Forelimb muscle (tissue), 1 donor: ENCODE results near the gene PRSS53. TPM values are rescaled to one million over a fixed set of nuclear protein-coding genes. Genes with fewer than 3 reads are reported as not detected.

Experiments
- DNase-seq: peaks from one replicate; pipeline ENCODE4 v3.0.0-alpha.2; 2013; ENCODE audit warnings: low read depth
- polyA plus RNA-seq: library from polyadenylated mRNA; unstranded; fragments of 120-200 nt; gene quantifications from one replicate; pipeline ENCODE4 v1.2.1, GENCODE V29; 2013; ENCODE audit not compliant: insufficient read length

The PRSS53 gene
- polyA plus RNA-seq, 1 donor = 4.9 TPM

DNA sequence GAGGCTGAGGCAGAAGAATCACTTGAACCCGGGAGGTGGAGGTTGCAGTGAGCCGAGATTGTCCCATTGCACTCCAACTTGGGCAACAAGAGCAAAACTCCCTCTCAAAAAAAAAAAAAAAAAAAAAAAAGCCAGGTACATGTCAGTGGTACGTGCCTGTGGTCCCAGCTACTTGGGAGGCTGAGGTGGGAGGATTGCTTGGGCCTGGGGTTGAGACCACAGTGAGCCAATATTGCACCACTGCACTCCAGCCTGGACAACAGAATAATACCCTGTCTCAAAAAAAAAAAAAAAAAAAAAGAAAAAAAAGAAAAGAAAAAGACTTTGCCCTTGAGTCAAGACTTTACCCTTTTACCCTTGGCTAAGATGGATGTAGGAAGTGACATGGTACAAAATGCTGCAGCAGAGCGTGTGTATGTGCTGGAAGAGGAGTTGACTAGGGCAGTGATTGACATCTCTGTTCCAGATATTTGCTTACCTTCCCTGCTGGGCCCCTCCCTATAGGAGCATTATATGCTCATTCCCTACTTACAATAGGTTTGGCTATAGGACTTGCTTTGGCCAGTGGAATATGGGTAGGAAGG is 44.8 kb downstream of the PRSS53 start:
- no peak for DNase-seq

DNA sequence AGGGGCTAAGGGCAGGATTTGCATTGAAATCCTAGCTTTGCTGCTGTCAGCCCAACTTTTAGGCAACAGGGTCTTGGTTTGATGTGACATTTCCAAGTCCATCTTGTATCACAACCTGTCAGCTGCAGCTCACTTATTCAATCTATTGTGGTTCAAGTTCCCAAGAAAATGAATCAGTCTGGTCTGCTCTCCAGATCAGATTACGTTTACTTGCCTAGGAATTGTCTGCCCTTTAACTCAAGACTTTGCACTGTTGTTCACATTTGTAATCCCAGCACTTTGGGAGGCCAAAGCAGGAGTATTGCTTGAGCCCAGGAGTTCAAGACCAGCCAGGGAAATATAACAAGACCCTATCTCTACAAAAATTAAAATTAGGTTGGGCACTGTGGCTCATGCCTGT is 45.4 kb downstream of the PRSS53 start:
- DNase-seq = no peak

DNA sequence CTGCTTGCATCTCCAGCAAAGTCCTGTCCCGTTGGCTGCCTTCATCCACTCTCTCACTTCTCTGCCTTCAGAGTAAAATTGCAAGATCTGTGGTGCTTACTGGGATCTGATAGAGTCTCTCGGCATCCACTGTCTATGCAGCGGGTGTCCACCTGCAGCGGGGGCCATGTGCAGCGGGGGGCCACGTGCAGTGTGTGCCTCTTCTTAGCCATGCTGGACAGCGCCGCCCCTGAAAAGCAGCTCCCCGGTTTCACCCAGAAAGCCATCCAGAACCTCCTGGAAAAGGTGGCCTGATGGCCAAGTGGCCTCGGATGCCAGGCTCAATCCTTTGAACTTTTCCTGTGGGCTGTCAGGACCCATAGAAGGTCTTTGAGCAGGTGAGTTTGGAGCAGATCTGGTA is 45.9 kb downstream of the PRSS53 start:
- no peak for DNase-seq

DNA sequence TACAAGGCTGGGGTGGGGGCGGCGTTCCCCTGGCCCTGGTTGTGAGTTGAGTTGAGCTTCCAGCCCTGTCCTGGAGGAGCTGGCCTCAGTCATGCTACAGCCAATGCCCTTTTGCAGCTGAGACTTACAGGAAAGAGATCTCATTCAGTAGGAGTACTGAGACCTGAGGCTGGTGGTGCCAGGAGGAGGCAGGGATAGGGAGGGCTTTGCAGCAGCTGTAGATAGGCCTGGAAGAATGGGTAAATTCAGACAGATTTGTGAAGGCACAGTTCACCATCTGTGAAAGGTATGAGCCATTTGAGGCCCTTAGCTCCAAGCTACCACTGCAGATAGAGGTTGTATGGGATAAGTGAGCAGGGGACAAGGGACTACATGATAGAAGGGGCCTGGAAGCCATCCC is 49.8 kb downstream of the PRSS53 start:
- no peak for DNase-seq

DNA sequence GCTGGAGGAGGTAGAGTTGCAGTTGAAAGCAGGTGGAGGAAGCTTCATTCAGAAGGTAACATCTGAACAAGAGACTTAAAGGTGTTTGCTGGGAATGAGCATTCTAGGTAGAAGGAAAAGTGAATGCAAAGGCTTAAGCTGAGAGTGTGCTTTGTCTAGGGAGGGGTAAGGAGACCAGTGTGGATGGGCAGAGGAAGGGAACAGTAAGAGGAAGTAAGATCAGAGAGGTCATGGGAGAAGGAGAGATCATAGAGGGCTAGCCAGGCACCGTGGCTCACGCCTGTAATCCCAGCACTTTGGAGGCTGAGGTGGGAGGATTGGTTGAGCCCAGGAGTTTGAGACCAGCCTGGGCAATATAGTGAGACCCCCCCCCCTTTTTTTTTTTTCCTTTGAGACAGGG is 52.1 kb downstream of the PRSS53 start:
- DNase-seq = no peak

DNA sequence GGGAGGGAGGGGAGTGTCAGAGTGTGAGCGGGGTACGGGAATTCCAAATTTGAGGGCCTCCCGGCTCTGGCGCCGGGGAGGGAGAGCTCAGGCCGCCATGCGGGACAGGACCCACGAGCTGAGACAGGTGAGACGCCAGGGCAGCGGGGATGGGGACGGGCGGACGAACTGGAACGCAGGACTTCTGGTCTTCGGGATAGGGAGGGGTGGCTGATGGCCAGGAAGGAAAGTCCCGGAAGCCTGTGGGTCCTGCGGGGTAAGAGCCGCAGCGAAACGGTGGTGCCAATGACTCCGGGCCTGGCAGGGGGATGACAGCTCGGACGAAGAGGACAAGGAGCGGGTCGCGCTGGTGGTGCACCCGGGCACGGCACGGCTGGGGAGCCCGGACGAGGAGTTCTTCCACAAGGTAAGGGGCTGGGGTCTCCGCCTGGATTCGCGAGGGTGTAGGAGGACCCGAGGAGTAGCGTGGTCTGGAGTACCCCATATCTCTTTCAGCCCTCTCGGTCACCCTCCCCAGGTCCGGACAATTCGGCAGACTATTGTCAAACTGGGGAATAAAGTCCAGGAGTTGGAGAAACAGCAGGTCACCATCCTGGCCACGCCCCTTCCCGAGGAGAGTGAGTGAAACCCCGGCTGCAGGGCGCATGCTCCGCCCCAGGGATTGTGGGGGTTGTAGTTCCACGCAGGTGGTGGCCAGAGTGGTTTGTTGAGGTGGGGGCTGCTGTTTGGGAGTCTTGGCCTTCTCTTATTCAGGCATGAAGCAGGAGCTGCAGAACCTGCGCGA is 54.8 kb downstream of the PRSS53 start:
- peak; percentile 78 for DNase-seq

Other genes with a start within 250 kb of the PRSS53 start
- 29.0 TPM for gene BCL7C, start 194.9 kb downstream of the PRSS53 start, polyA plus RNA-seq
- gene CTF1, start 192.3 kb downstream of the PRSS53 start, polyA plus RNA-seq = 12.8 TPM
- 10.9 TPM for gene FBXL19, start 165.4 kb downstream of the PRSS53 start, polyA plus RNA-seq
- 9.9 TPM for gene ORAI3, start 139.9 kb downstream of the PRSS53 start, polyA plus RNA-seq
- 11.9 TPM for gene SETD1A, start 131.2 kb downstream of the PRSS53 start, polyA plus RNA-seq
- gene HSD3B7, start 103.7 kb downstream of the PRSS53 start, polyA plus RNA-seq = 8.9 TPM
- 1.9 TPM for gene STX1B, start 78.3 kb downstream of the PRSS53 start, polyA plus RNA-seq
- gene STX4, start 55.4 kb downstream of the PRSS53 start, polyA plus RNA-seq = 43.0 TPM
- gene ZNF668, start 14.7 kb downstream of the PRSS53 start, polyA plus RNA-seq = 8.7 TPM
- gene ZNF646, start 14.5 kb downstream of the PRSS53 start, polyA plus RNA-seq = 10.0 TPM
- gene VKORC1, start 5.9 kb upstream of the PRSS53 start, polyA plus RNA-seq = 61.3 TPM
- gene BCKDK, start 19.4 kb upstream of the PRSS53 start, polyA plus RNA-seq = 25.2 TPM
- 54.9 TPM for gene KAT8, start 28.7 kb upstream of the PRSS53 start, polyA plus RNA-seq
- 0.09 TPM for gene PRSS8, start 46.8 kb upstream of the PRSS53 start, polyA plus RNA-seq
- gene PRSS36, start 61.1 kb upstream of the PRSS53 start, polyA plus RNA-seq = 1.0 TPM
- 351 TPM for gene FUS, start 91.2 kb upstream of the PRSS53 start, polyA plus RNA-seq
- gene PYCARD, start 113.8 kb upstream of the PRSS53 start, polyA plus RNA-seq = 4.8 TPM
- gene TRIM72, start 125.2 kb upstream of the PRSS53 start, polyA plus RNA-seq = 82.7 TPM
- gene PYDC1, start 128.2 kb upstream of the PRSS53 start, polyA plus RNA-seq = 2.1 TPM
- 3.2 TPM for gene ITGAM, start 171.0 kb upstream of the PRSS53 start, polyA plus RNA-seq